Nephron progenitor cell (in vitro differentiated cells): ENCODE results near the gene TMEFF1.

ENCODE experiments used
- DNase-seq: peaks from one replicate; pipeline ENCODE4 v3.0.0; 2021
- H3K27ac Mint-ChIP-seq: 2 replicates; pipeline ENCODE4 v1.8.0; 2021; ENCODE audit warnings: mild to moderate bottlenecking, moderate library complexity, mixed read lengths
- H3K27me3 Mint-ChIP-seq: 2 replicates; pipeline ENCODE4 v1.8.0; 2021; ENCODE audit warnings: mild to moderate bottlenecking, low read depth, mixed read lengths; ENCODE audit not compliant: poor library complexity
- H3K36me3 Mint-ChIP-seq: 2 replicates; pipeline ENCODE4 v1.8.0; 2021; ENCODE audit warnings: low read depth, mixed read lengths
- H3K4me1 Mint-ChIP-seq: 2 replicates; pipeline ENCODE4 v1.8.0; 2021; ENCODE audit warnings: mixed read lengths
- H3K4me3 Mint-ChIP-seq: 2 replicates; pipeline ENCODE4 v1.8.0; 2021; ENCODE audit warnings: mild to moderate bottlenecking, moderate library complexity, mixed read lengths
- H3K9me3 Mint-ChIP-seq: 2 replicates; pipeline ENCODE4 v1.8.0; 2021; ENCODE audit warnings: mild to moderate bottlenecking, moderate library complexity, mixed read lengths
- TF ChIP-seq, protein P1 (sequence below): fragments of 200-600 bp; sonication (generic); IDR thresholded peaks from 2 replicates; pipeline ENCODE4 v1.5.0; 2021; ENCODE audit warnings: antibody characterized with exemption

The TMEFF1 gene

DNA sequence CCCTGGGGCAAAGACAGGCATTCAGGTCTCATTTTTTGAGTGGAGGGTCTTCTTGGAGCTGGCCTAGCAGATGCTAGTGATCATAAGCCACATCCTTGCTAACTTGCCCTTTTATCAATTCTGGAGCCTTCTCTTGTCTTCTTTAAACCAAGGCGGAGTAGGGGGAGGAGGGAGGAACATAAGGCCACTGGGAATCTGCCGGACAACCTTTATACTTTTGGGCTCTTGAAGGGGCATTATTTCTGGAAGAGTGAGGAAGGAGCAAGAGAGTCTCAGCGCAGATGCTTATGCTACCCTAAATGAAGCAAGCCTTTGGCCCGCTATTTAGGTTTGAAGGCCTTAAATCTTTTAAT is 2.0 kb downstream of the TMEFF1 start:
- peak overlapping the region; percentile 96 for H3K4me3 Mint-ChIP-seq
- TF ChIP-seq, protein P1, sequence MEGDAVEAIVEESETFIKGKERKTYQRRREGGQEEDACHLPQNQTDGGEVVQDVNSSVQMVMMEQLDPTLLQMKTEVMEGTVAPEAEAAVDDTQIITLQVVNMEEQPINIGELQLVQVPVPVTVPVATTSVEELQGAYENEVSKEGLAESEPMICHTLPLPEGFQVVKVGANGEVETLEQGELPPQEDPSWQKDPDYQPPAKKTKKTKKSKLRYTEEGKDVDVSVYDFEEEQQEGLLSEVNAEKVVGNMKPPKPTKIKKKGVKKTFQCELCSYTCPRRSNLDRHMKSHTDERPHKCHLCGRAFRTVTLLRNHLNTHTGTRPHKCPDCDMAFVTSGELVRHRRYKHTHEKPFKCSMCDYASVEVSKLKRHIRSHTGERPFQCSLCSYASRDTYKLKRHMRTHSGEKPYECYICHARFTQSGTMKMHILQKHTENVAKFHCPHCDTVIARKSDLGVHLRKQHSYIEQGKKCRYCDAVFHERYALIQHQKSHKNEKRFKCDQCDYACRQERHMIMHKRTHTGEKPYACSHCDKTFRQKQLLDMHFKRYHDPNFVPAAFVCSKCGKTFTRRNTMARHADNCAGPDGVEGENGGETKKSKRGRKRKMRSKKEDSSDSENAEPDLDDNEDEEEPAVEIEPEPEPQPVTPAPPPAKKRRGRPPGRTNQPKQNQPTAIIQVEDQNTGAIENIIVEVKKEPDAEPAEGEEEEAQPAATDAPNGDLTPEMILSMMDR, result no peak
- peaks cover 34% of the 10 kb centered on the region for H3K4me1 Mint-ChIP-seq
- H3K27me3 Mint-ChIP-seq, result no peaks in the 10 kb centered on the region
- H3K36me3 Mint-ChIP-seq, result peaks cover 45% of the 10 kb centered on the region
- peak overlapping the region; percentile 77 for H3K27ac Mint-ChIP-seq
- DNase-seq, result no peak
- H3K9me3 Mint-ChIP-seq, result peaks cover 31% of the 10 kb centered on the region

GRCh38 chr9:100477241-100477640 is 4.3 kb downstream of the TMEFF1 start:
- DNase-seq, result no peak
- H3K27ac Mint-ChIP-seq, result no peak overlapping the region
- peaks cover 46% of the 10 kb centered on the region for H3K9me3 Mint-ChIP-seq
- H3K36me3 Mint-ChIP-seq, result peaks cover 66% of the 10 kb centered on the region
- H3K4me1 Mint-ChIP-seq, result peaks cover 25% of the 10 kb centered on the region
- peak overlapping the region; percentile 21 for H3K4me3 Mint-ChIP-seq
- no peaks in the 10 kb centered on the region for H3K27me3 Mint-ChIP-seq
- TF ChIP-seq, protein P1, result no peak

GRCh38 chr9:100478192-100478591 is 5.2 kb downstream of the TMEFF1 start:
- TF ChIP-seq, protein P1, result no peak
- Mint-ChIP-seq H3K27ac (no peak overlapping the region), H3K4me3 (no peak overlapping the region), H3K27me3 (no peaks in the 10 kb centered on the region), H3K9me3 (peaks cover 51% of the 10 kb centered on the region), H3K36me3 (peaks cover 76% of the 10 kb centered on the region), H3K4me1 (peaks cover 21% of the 10 kb centered on the region)
- no peak for DNase-seq

DNA sequence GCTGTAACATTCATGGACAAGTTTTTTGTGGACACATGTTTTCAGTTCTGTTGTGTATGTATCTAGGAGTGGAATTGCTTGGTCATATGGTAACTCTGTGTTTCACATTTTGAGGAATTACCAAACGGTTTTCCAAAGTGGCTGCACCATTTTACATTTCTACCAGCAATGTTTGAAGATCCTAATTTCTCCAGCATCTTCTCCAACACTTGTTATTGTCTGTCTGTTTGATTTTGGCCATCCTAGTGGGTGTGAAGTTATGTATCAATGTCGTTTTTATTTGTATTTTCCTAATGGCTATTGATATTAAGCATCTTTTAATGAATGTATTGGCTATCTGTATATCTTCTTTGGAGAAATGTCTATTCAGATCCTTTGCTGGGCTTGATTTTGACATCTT is 6.9 kb downstream of the TMEFF1 start:
- peaks cover 12% of the 10 kb centered on the region for H3K4me1 Mint-ChIP-seq

DNA sequence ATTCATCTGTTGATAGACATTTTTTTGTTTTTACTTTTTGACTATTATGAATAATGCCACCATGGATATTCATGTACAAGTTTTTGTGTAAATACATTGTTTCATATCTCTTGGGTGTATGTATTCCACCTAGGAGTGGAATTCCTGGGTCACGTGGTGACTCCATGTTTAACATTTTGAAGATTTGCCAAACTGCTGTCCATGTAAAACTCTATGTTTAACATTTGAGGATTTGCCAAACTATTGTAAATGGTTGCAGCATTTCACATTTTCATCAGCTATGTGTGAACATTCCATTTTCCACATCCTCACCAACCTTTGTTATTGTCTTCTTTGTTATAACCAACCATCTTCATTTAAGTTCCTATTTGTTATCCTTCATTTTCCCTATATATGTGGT is 12.2 kb downstream of the TMEFF1 start:
- H3K9me3 Mint-ChIP-seq, result peaks cover 22% of the 10 kb centered on the region
- no peaks in the 10 kb centered on the region for H3K27me3 Mint-ChIP-seq
- peaks cover 60% of the 10 kb centered on the region for H3K36me3 Mint-ChIP-seq
- no peak overlapping the region for H3K27ac Mint-ChIP-seq
- TF ChIP-seq, protein P1, result no peak
- no peak for DNase-seq
- no peak overlapping the region for H3K4me3 Mint-ChIP-seq
- peaks cover 6% of the 10 kb centered on the region for H3K4me1 Mint-ChIP-seq

More for the DNA sequence above, 6.9 kb downstream of the TMEFF1 start:
- TF ChIP-seq, protein P1, result no peak
- no peak overlapping the region for H3K27ac Mint-ChIP-seq
- no peak overlapping the region for H3K4me3 Mint-ChIP-seq
- DNase-seq, result no peak
- H3K9me3 Mint-ChIP-seq, result peaks cover 55% of the 10 kb centered on the region
- H3K27me3 Mint-ChIP-seq, result no peaks in the 10 kb centered on the region
- H3K36me3 Mint-ChIP-seq, result peaks cover 90% of the 10 kb centered on the region

DNA sequence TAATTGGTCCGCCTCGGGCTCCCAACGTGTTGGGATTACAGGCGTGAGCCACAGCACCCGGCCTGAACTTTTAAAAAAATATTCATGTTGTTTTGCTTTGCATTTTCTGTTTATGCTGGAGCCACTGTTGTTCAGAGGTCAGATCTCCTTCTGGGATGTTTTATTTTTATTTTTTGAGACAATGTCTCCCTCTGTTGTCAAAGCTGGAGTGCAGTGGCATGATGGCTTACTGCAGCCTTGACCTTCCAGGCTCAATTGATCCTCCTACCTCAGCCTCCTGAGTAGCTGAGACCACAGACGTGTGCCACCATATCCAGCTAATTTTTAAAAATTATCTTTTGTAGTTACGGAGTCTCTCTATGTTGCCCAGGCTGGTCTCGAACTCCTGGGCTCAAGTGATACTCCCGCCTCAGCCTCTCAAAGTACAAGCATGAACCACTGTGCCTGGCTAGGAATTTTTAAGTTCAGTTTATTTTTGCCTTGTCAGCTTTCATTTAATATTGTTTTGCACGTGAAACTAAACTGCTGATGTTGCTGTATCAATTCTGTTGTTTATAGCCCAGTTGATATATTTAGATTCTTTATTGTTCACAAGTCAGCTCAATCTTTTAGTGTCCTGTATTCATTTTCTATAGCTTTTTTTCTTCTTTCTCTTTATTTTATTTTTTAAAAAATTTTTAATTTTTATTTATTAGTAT is 13.7 kb downstream of the TMEFF1 start:
- no peak for DNase-seq
- peaks cover 6% of the 10 kb centered on the region for H3K4me1 Mint-ChIP-seq
- H3K4me3 Mint-ChIP-seq, result no peak overlapping the region
- H3K9me3 Mint-ChIP-seq, result peaks cover 9% of the 10 kb centered on the region
- H3K27ac Mint-ChIP-seq, result peak overlapping the region; percentile 72
- H3K27me3 Mint-ChIP-seq, result no peaks in the 10 kb centered on the region
- TF ChIP-seq, protein P1, result no peak
- peaks cover 59% of the 10 kb centered on the region for H3K36me3 Mint-ChIP-seq
